GM06990 (cell line): ENCODE measurements around the gene DPYSL4.

Source experiments
- DNase-seq: peaks from one replicate; pipeline ENCODE4 v3.0.0-alpha.2; 2011; ENCODE audit not compliant: insufficient read length; ENCODE audit errors: extremely low read depth
- H3K27me3 ChIP-seq: replicated peaks from 2 replicates; pipeline ENCODE4 v1.6.0; 2011; ENCODE audit warnings: low read length; ENCODE audit not compliant: control insufficient read depth, insufficient read depth
- H3K36me3 ChIP-seq: 2 replicates; pipeline ENCODE4 v1.5.1; 2011; ENCODE audit warnings: low read length; ENCODE audit not compliant: control insufficient read depth, insufficient read depth
- H3K4me3 ChIP-seq: replicated peaks from 2 replicates; pipeline ENCODE4 v1.5.1; 2011; ENCODE audit warnings: low read depth, mild to moderate bottlenecking, control low read depth, low read length
- CTCF ChIP-seq: IDR thresholded peaks from 2 replicates; pipeline ENCODE4 v1.5.1; 2011; ENCODE audit warnings: low read length, control low read depth, mild to moderate bottlenecking, inconsistent platforms; ENCODE audit not compliant: insufficient read depth, poor library complexity, severe bottlenecking

The DPYSL4 gene

DNA sequence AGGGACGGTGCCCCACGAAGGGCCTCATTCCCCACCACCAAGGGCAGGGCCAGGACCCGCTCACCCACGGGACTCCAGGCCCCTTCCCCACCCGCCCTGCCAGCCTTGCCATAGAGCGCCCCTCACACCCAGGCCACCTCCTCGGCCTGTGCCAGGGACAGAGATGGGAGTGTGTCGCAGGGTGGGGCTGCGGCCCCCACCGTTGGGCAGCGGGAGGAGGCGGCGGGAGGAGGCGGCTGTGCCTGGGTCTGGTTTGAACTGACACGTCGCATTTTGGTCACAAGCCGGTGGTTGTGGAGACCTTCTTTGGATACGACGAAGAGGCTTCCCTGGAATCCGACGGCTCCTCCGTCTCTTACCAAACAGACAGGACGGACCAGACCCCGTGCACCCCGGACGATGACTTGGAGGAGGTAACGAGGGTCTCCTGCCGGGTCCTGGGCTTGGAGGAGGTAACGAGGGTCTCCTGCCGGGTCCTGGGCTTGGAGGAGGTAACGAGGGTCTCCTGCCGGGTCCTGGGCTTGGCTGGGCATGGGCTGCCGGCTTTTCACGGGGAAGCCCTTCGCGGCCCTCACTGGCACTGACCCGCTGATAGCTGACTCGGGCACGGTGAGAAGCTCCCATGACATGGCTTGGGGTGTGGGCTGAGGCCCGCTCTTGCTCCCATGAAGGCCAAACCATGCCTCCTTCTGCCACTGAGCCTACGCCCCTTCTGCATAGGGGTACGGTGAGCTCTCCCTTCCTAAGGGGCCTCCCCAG lies 46.4 kb upstream of the DPYSL4 start:
- Histone ChIP-seq H3K36me3 (no peaks in the 10 kb centered on the region), H3K4me3 (no peak overlapping the region), H3K27me3 (no peaks in the 10 kb centered on the region)
- no peak for TF ChIP-seq CTCF
- no peak for DNase-seq

DNA sequence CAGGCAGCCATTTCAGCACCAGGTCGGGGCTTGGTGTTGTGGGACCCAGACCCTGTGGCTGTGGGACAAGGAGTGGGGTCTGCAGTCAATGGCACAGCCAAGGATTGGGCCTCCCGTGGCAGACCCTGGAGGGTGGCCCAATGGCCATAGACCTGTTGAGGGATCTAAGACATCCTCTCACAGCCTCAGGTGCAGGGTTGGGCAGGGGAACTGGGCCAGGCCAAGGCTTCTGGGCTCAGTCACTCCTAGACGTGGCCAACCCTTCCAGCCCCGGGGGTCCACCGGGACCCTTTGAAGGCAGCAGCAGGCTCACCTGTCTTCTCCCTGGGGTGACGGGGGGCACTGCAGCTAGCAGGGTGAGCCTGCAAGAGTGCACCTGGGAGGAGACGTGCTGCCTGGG lies 45.7 kb upstream of the DPYSL4 start:
- no peak for TF ChIP-seq CTCF
- H3K4me3 ChIP-seq, result no peak overlapping the region

DNA sequence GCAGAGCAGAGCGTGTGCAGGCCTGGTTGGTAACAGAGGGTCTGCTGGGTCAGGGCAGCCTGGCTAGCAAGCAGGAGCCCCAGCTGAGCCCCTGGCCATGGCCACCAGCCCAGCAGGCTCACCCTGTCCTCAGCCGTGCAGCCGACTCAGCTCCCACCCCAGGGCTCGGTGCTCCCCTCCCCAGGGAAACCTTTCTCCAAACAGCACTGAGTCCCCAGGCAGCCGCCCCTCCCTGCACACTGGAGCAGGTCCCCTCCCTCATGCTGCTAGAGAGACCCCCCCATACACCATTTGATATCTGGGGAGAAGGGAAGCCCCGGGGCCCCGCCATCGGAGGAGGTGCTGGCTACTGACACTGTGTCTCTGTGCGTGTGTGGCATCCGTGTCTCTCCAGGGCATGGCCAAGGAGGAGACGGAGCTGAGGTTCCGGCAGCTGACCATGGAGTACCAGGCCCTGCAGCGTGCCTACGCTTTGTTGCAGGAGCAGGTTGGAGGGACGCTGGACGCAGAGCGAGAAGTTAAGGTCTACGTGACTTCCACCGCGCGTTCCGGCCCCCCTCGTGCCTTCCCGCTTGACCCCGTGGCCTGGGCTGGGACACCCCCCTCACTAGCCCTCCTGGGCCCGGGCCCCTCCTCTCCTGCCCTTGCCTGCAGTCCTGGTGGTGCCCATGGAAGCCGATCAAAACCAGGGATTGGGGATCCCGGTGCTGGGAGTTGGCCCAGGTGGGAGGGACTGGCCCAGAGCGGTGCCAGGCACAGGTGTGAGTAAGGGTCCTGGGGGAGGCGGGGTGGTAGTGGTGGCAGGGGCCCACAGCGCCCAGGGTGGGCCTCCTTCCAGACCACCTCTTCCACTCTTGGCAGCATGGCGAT lies 45.0 kb upstream of the DPYSL4 start:
- Histone ChIP-seq H3K27me3 (no peaks in the 10 kb centered on the region), H3K4me3 (no peak overlapping the region), H3K36me3 (no peaks in the 10 kb centered on the region)
- DNase-seq, result no peak
- no peak for TF ChIP-seq CTCF

More for the DNA sequence above, 45.7 kb upstream of the DPYSL4 start:
- Histone ChIP-seq H3K36me3 (no peaks in the 10 kb centered on the region), H3K27me3 (no peaks in the 10 kb centered on the region)
- no peak for DNase-seq

DNA sequence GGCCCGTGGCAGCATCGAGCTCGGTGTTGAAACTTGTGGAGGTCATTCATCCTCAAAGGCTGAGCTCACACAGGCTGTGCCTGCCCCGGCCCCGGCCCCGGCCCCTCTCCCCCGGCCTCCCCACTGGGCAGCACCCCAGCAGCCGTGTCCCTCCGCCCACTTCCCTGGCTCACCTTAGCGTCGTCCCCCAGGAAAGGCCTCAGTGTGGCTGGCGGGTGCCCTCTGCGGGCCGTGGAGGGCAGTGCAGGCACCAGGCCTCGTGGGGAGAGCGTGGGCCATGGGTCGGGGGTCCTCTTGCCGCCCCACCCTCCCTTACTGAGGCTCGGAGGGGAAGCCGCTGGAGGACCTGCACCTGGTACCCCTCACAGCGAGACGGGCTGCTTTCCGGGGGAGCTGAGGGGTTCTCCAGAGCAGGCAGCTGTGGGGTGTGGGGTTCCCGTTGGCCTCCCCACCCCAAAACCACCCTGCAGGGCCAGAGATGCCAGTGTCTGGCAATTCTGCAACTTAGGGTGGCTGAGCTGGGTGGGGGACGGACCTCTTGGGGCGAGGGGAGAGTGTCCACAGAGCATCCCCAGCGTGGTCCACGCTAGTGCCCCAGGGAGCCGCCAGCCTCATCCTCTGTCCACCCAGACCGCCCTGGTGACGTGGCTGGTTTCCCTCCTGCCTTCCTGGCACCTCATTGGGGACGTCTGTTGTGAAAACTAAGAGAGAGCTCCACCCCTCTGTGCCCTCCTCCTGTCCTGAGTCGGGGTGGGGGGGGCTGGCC lies 44.2 kb upstream of the DPYSL4 start:
- no peaks in the 10 kb centered on the region for H3K36me3 ChIP-seq
- peak; percentile 36 for DNase-seq
- peak; percentile 88 for TF ChIP-seq CTCF
- H3K27me3 ChIP-seq, result no peaks in the 10 kb centered on the region
- H3K4me3 ChIP-seq, result no peak overlapping the region

DNA sequence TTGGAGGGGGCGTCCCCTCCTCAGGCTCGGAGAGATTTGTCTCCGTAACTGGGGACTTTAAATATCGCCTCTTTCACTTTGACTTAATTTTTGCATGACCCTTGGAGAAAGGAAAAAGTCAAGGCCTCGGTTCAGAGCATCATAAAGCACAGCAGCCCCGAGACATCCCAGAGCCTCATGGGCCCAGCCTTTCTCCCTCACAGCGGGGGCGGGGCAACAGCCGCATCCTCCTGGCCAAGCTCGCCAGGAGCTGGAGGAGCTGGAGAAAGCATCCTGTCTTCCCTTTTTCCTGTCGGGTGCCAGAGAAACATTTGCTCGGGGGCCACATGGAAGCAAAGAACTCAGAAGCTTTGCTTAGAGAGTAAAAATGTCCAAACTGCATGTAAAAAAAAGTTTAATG lies 43.6 kb upstream of the DPYSL4 start:
- no peak for DNase-seq
- H3K4me3 ChIP-seq, result no peak overlapping the region
- no peak for TF ChIP-seq CTCF
- no peaks in the 10 kb centered on the region for H3K36me3 ChIP-seq
- no peaks in the 10 kb centered on the region for H3K27me3 ChIP-seq
